ENCODE data around the gene PPP1R9B.

DNA sequence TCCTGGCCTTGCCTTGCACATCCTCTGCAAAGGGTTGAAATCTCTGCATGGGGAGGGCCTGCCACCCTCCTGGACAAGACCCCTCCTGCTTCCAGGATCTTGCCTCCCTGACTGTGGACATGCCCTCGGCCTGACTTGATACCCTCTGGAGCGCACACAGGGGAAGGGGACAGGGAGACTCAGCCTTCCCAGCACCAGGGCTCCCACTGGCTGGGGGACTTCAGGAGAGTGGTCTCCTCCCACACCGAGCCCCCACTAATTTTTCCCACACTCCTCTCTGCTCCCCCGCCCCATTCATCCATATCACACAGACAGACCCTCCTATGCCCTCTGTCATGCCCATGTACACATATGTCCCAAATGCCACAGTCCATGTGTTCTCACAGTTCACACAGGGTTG lies 29.6 kb upstream of the PPP1R9B start:
- TF ChIP-seq POLR2A (IDR thresholded peaks at IDR 0.05; ENCODE audit: low read length) (no peak), GATA1 (IDR thresholded peaks at IDR 0.05; ENCODE audit: low read depth, low read length) (no peak)

All from erythroblast (primary cell).